Mononuclear cell (primary cell): Measurements from ENCODE around the gene AZIN2. TPM values are rescaled to one million over a fixed set of nuclear protein-coding genes. Genes with fewer than 3 reads are reported as not detected.
"Not testable (repeated sequence)": the region's sequence is repeated elsewhere in the genome, so short reads cannot be mapped to it uniquely, and the experiment has no call there.

Source experiments
- H3K27me3 ChIP-seq: 2 replicates; pipeline ENCODE4 v1.6.0; 2011; ENCODE audit warnings: low read length, control low read depth; ENCODE audit not compliant: insufficient read depth
- H3K4me1 ChIP-seq: 2 replicates; pipeline ENCODE4 v1.5.1; 2011; ENCODE audit warnings: mild to moderate bottlenecking, low read length, control low read depth; ENCODE audit not compliant: insufficient read depth
- H3K4me3 ChIP-seq: 2 replicates; pipeline ENCODE4 v1.5.1; 2011; ENCODE audit warnings: mild to moderate bottlenecking, low read length, moderate library complexity
- H3K9me3 ChIP-seq: 2 replicates; pipeline ENCODE4 v1.5.1; 2011; ENCODE audit warnings: low read depth, mild to moderate bottlenecking, control low read depth, low read length
- total RNA-seq: library from RNA; depleted of rRNA; stranded (reverse); fragments of >200 nt; gene quantifications from one replicate; pipeline ENCODE4 v1.2.3, GENCODE V29; 2012

AZIN2 gene
- total RNA-seq, 1 donor = 1.6 TPM

- no peaks in the 10 kb centered on the region for H3K27me3 ChIP-seq
- H3K4me1 ChIP-seq = peaks cover 41% of the 10 kb centered on the region
- H3K9me3 ChIP-seq = no peaks in the 10 kb centered on the region
- H3K4me3 ChIP-seq = no peak overlapping the region
Measured at GRCh38 chr1:33097137-33097611, 16.2 kb downstream of the AZIN2 start.

GRCh38 chr1:33097762-33098161 lies 16.8 kb downstream of the AZIN2 start:
- Histone ChIP-seq H3K4me3 (no peak overlapping the region), H3K4me1 (peaks cover 41% of the 10 kb centered on the region), H3K9me3 (no peaks in the 10 kb centered on the region), H3K27me3 (no peaks in the 10 kb centered on the region)

- no peaks in the 10 kb centered on the region for H3K27me3 ChIP-seq
- H3K4me3 ChIP-seq = no peak overlapping the region
- no peaks in the 10 kb centered on the region for H3K9me3 ChIP-seq
- peaks cover 41% of the 10 kb centered on the region for H3K4me1 ChIP-seq
Measured at GRCh38 chr1:33098371-33098770, 17.4 kb downstream of the AZIN2 start.

GRCh38 chr1:33099290-33100118 lies 18.6 kb downstream of the AZIN2 start:
- no peaks in the 10 kb centered on the region for H3K27me3 ChIP-seq
- peaks cover 41% of the 10 kb centered on the region for H3K4me1 ChIP-seq
- H3K9me3 ChIP-seq = no peaks in the 10 kb centered on the region
- no peak overlapping the region for H3K4me3 ChIP-seq

- H3K4me1 ChIP-seq = peaks cover 38% of the 10 kb centered on the region
- not testable (repeated sequence) for H3K27me3 ChIP-seq, H3K9me3 ChIP-seq, H3K4me3 ChIP-seq
Measured at GRCh38 chr1:33100119-33100415, 19.1 kb downstream of the AZIN2 start.

GRCh38 chr1:33110477-33110876 lies 29.5 kb downstream of the AZIN2 start:
- no peaks in the 10 kb centered on the region for H3K27me3 ChIP-seq

GRCh38 chr1:33111965-33112364 lies 31.0 kb downstream of the AZIN2 start:
- no peaks in the 10 kb centered on the region for H3K9me3 ChIP-seq
- no peaks in the 10 kb centered on the region for H3K4me1 ChIP-seq
- no peaks in the 10 kb centered on the region for H3K27me3 ChIP-seq
- H3K4me3 ChIP-seq = no peak overlapping the region

More at GRCh38 chr1:33110477-33110876, 29.5 kb downstream of the AZIN2 start:
- no peaks in the 10 kb centered on the region for H3K9me3 ChIP-seq
- H3K4me3 ChIP-seq = no peak overlapping the region
- no peaks in the 10 kb centered on the region for H3K4me1 ChIP-seq

GRCh38 chr1:33117440-33118085 lies 36.6 kb downstream of the AZIN2 start:
- Histone ChIP-seq H3K27me3 (no peaks in the 10 kb centered on the region), H3K9me3 (no peaks in the 10 kb centered on the region), H3K4me1 (no peaks in the 10 kb centered on the region), H3K4me3 (no peak overlapping the region)

GRCh38 chr1:33118274-33118673 lies 37.3 kb downstream of the AZIN2 start:
- Histone ChIP-seq H3K4me1 (no peaks in the 10 kb centered on the region), H3K9me3 (no peaks in the 10 kb centered on the region)

GRCh38 chr1:33119050-33119449 lies 38.1 kb downstream of the AZIN2 start:
- no peak overlapping the region for H3K4me3 ChIP-seq
- H3K4me1 ChIP-seq = no peaks in the 10 kb centered on the region
- H3K27me3 ChIP-seq = no peaks in the 10 kb centered on the region
- H3K9me3 ChIP-seq = no peaks in the 10 kb centered on the region

More at GRCh38 chr1:33118274-33118673, 37.3 kb downstream of the AZIN2 start:
- Histone ChIP-seq H3K4me3 (no peak overlapping the region), H3K27me3 (no peaks in the 10 kb centered on the region)

GRCh38 chr1:33119532-33120217 lies 38.7 kb downstream of the AZIN2 start:
- no peaks in the 10 kb centered on the region for H3K4me1 ChIP-seq
- no peaks in the 10 kb centered on the region for H3K27me3 ChIP-seq
- no peak overlapping the region for H3K4me3 ChIP-seq
- no peaks in the 10 kb centered on the region for H3K9me3 ChIP-seq

GRCh38 chr1:33120436-33121231 lies 39.7 kb downstream of the AZIN2 start:
- Histone ChIP-seq H3K9me3 (no peaks in the 10 kb centered on the region), H3K4me3 (no peak overlapping the region), H3K4me1 (no peaks in the 10 kb centered on the region)

GRCh38 chr1:33121728-33122127 lies 40.8 kb downstream of the AZIN2 start:
- H3K4me3 ChIP-seq = no peak overlapping the region
- no peaks in the 10 kb centered on the region for H3K27me3 ChIP-seq
- H3K4me1 ChIP-seq = peaks cover 8% of the 10 kb centered on the region
- no peaks in the 10 kb centered on the region for H3K9me3 ChIP-seq

More at GRCh38 chr1:33120436-33121231, 39.7 kb downstream of the AZIN2 start:
- no peaks in the 10 kb centered on the region for H3K27me3 ChIP-seq

GRCh38 chr1:33122483-33123178 lies 41.7 kb downstream of the AZIN2 start:
- peaks cover 10% of the 10 kb centered on the region for H3K4me1 ChIP-seq
- no peaks in the 10 kb centered on the region for H3K27me3 ChIP-seq
- no peaks in the 10 kb centered on the region for H3K9me3 ChIP-seq
- H3K4me3 ChIP-seq = no peak overlapping the region
